Measurements from ENCODE around the gene UPF1.
"Not testable (repeated sequence)": the region's sequence is repeated elsewhere in the genome, so short reads cannot be mapped to it uniquely, and the experiment has no call there.

UPF1 gene

DNA sequence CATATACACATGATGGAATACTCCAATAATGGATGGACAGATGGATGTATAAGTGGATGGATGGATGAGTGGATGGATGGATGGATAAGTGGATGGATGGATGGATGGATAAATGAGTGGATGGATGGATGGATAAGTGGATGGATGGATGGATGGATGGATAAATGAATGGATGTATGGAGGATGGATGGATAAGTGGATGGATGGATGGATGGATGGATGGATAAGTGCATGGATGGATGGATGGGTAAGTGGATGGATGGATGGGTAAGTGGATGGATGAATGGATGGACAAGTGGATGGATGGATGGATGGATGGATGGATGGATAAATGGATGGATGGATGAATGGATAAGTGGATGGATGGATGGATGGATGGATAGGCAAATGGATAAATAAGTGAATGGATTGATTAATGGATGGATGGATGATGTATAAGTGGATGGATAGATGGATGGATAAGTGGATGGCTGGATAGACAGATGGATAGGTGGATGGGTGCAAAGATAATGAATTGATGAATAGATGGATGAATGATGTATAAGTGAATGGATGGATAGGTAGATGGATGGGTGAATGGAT, 32.3 kb upstream of the UPF1 start:
- DNase-seq (ENCODE audit: low read depth) = no peak

- DNase-seq (ENCODE audit: low read depth) = no peak
These were observed 31.7 kb upstream of the UPF1 start for GRCh38 chr19:18800079-18800478.

- DNase-seq (ENCODE audit: low read depth) = no peak
These were observed 31.1 kb upstream of the UPF1 start for GRCh38 chr19:18800636-18801035.

- DNase-seq (ENCODE audit: low read depth) = no peak
These were observed 29.4 kb upstream of the UPF1 start for GRCh38 chr19:18802354-18802753.

DNA sequence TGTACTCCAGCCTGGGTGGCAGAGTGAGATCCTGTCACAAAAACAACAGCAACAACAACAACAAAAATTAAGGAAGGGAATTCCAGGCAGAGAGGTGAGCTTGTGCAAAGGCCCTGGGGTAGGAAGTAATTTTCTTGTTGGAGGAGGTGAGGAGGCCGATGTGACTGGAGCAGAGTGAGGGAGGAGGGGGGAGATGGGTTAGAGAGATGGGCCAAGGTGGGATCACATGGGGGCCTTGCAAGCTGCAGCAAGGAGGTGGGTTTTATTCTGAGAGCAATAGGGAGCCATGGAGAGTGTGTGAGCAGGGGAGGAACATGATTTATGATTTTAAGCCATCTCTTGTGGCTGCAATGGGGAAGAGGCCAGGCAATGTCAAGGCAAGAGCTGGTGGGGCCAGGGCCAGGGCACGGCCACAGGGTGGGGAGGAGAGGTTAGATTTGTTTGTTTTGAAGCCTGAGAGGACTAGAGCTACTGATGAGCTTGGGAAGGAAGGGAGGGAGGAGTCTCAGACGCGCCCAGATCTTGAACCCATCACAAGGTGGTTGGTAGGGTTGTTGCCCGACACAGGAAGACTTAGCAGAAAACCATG, 28.1 kb upstream of the UPF1 start:
- no peak for DNase-seq (ENCODE audit: low read depth)

DNA sequence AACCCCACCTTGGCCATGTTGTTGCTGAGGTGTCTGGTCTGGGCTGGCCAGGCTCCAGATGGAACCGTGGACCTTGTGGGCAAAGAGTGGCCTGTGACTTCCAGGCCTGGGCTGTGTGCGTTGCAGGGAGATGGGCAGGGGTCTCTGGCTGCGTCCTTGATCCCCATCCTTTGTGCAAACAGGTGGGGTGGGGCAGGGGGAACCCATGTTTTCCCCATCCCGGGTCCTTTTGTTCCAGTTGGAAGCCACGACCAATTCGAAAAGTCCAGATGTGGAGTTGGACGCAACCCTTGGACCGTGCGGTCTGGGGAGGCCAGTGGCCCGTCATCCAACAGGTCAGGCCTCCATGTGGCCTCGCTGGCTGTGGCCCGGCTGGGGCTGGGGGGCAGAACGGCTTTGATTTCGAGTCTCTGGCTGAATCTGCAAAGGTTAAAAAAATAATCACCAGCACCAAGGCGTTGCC, 27.6 kb upstream of the UPF1 start:
- DNase-seq (ENCODE audit: low read depth) = no peak

GRCh38 chr19:18804643-18805042, 27.1 kb upstream of the UPF1 start:
- DNase-seq (ENCODE audit: low read depth) = no peak

DNA sequence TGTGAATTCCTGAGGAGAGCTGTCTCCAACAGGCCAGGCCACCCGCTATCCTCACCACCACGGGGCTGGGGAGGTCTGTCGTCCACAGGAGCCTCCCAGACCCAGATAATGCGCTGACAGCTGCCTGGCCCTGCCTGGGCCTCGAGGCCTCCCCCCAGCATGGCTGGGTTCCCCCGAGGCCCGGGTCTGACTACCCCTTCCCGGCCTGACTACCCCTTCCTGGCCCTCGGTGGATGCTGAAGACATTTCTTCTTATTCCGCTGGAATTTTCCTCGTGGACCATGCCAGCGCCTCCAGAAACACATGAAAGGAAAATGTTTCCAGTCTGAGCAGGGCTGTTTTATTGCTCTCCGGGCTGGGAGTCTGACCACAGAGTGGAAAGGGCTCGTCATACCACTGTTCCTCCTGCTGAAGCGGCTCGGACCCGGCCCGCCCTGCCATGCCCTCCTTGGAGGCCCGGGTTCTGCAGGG, 23.9 kb upstream of the UPF1 start:
- DNase-seq (ENCODE audit: low read depth) = no peak

DNA sequence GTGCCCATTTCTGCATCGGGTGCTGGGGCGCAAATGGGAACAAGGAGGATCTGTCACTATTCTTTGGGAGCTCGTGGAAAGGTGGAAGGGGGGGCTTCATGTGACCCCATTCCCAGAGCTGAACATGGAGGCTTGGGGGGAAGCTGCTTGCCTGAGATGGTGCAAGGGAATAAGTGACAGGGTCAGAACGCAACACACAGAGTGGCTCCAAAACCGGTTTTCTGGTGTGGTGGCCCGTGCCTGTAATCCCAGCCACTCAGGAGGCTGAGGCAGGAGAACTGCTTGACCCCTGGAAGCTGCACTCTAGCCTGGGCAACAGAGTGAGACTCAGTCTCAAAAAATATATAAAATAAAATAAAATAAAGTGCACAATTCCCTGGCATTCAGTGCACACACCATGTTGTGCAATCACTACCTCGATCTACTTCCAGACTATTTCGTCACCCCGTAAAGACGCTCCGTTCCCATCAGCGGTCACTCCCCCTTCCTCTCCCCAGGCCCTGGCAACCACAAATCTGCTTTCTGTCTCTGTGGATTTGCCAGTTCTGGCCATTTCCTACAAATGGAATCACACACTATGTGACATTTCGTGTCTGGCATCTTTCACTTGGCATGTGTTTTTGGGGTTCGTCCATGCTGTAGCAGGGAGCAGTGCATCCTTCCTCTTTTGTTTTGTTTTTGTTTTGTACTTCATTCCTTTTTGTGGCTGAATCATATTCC, 22.4 kb upstream of the UPF1 start:
- DNase-seq (ENCODE audit: low read depth) = no peak

- not testable (repeated sequence) for DNase-seq (ENCODE audit: low read depth)
These were observed 20.1 kb upstream of the UPF1 start for GRCh38 chr19:18811638-18812037.

GRCh38 chr19:18814063-18814462, 17.7 kb upstream of the UPF1 start:
- DNase-seq (ENCODE audit: low read depth) = no peak

DNA sequence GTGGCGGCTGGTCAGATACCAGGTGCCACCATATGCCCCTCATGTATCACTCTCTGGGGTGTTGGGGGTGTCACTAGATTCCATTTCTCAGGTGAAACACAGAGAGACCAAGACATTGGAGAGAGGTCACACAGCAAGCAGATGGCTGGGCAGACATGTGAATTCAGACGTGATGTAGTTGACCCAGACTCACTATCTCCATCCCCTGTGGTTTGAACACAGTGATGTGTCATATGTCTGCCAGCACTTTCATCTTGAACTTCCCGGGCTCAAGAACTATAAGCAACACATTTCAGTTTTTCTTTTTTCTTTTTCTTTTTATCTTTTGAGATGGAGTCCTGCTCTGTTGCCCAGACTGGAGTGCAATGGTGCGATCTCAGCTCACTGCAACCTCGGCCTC, 16.1 kb upstream of the UPF1 start:
- no peak for DNase-seq (ENCODE audit: low read depth)

DNA sequence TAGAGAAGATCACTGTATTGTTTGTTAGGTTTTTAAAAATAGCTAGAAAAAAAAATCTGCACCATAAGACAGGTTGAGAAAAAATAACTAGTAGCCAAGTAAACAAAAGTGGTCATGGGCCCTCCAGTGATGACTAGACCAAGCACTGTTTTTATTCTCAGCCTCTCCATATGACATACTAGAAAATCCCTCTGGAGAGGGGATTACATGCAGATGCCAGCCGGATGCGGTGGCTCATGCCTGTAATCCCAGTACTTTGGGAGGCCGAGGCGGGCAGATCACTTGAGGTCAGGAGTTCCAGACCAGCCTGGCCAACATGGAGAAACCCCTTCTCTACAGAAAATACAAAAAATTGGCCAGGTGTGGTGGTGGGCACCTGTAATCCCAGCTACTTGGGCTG, 15.1 kb upstream of the UPF1 start:
- DNase-seq (ENCODE audit: low read depth) = not testable (repeated sequence)

GRCh38 chr19:18817574-18817973, 14.2 kb upstream of the UPF1 start:
- DNase-seq (ENCODE audit: low read depth) = no peak

GRCh38 chr19:18828786-18829185, 3.0 kb upstream of the UPF1 start:
- no peak for DNase-seq (ENCODE audit: low read depth)

DNA sequence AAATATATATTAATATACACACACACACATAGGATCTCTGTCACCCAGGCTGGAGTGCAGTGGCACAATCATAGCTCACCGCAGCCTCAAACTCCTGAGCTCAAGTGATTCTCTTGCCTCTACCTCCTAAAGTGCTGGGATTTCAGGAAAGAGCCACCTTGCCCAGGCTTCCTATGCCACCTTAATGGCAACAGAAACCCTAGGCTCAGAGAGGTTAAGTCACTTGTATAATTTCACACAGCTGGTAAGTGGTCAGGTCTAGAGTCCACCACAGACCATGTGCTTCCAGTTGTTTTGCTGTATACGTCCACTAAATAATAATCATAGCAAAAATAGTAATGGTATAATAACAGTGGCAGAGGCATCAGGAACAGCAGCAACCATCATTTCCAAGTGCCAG, 1.3 kb upstream of the UPF1 start:
- no peak for DNase-seq (ENCODE audit: low read depth)

DNA sequence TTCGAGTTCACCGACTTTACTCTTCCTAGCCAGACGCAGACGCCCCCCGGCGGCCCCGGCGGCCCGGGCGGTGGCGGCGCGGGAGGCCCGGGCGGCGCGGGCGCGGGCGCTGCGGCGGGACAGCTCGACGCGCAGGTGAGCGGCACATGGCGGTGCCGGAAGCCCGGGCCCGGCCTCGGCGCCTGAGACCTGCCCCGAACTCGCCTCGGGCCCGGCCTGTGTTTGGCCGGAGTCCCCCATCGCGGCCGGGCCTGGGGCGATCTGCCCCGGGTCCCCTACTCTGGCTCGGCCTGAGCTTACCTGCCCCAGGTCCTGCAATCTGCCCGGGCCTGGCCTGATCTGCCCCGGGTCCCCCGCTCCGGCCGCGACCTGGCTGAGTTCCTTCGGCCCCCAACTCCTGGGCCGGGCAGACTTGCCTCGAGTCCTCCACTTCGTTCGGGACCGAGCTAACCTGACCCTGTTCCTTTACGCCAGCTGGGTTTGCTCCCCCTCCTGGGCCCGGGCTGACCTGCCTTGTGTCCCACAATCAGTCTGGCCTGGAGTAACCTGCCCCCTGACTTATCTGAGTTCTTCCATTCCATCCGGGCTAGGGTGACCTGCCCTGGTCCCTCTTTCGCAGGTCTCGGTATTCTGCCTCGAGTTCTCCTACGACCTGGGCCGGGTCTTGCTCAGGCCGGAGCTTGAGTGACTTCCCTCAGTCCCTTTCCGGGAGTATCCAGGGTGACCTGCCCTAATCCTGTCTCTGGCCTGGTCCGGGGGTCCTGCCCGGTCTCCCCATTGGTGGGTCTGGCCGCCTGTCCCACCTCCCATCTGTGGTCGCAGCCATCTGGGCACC, 764 bp downstream of the UPF1 start:
- DNase-seq (ENCODE audit: low read depth) = no peak

DNA sequence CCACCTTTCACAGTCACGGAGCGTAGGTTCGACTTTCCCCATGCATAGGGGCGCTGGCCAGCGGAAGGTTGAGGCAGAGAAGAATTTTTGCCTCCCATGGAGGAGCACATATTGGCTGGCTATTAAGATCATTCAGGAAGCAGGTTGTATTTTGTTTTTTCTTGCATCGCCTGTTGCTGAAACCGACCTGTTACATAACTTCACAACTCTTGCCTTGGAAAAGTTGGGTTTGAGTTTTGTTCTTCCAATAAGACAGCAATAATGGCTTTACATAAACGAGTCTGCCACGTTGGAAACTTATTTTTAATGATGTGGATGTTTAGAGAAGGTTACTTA, 1.4 kb downstream of the UPF1 start:
- DNase-seq (ENCODE audit: low read depth) = no peak

- DNase-seq (ENCODE audit: low read depth) = no peak
These were observed 2.3 kb downstream of the UPF1 start for GRCh38 chr19:18833849-18834643.

- no peak for DNase-seq (ENCODE audit: low read depth)
These were observed 2.9 kb downstream of the UPF1 start for GRCh38 chr19:18834644-18834984.

DNA sequence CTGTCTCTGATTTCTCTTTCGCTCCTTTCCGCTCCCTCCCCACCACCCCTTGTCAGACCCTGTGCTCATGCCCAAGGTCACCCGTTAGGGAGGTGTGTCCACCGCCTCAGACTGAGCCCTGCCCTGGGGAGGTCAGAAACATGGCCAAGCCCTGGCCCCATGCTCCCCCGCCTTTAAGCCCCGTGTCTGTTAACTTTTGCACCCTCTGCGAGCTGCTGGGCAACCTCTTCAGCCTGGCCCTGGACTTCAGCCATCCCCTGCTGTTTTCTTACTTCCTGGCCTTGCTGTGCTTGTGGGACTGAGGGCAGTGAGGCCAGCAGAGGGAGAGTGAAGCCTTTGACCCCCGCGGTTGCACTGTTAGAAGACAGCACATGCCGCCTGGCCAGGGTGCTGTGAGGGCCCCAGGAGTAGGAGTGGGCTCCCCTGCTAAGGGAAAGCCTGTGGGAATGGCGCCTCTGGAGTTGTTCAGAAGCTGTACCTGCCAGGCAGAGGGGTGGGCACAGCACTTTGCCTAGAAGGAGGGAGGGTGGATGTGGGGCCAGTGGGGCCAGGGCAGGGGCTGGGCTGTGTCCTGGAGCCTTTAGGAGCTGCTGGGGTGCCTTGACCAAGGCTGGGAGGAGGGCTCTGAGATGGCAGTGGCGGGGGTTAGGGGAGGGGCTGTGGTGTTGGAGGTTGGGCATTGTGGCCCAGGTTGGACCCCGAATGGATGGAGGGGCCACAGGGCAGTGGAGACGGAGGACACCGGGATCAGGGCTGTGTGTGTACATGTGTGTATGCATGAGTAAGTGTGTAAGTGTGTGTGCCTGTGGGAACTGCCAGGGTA, 7.9 kb downstream of the UPF1 start:
- no peak for DNase-seq (ENCODE audit: low read depth)
